Natural killer cell (primary cell): Measurements from ENCODE around the gene ECHS1. TPM values are rescaled to one million over a fixed set of nuclear protein-coding genes. Genes with fewer than 3 reads are reported as not detected.
"Not testable (repeated sequence)": the region's sequence is repeated elsewhere in the genome, so short reads cannot be mapped to it uniquely, and the experiment has no call there.

ENCODE experiments used
- ATAC-seq, 3 donors: fragments of 150-1000 bp in 2 of 3; fragments of 200-7000 bp in 1 of 3; cut with Tn5 transposase; 1 replicate in 1 of 3; 2 replicates in 2 of 3; pipeline ENCODE4 v1.10.0; 2021; ENCODE audit warnings: mild to moderate bottlenecking in 2 of 3, moderate library complexity in 2 of 3
- DNase-seq, 2 donors: peaks; one replicate each; pipeline versions ENCODE4 v3.0.0 to v3.0.0-alpha.2; 2013 to 2021; ENCODE audit warnings: mixed read lengths in 1 of 2
- H3K27ac ChIP-seq: one replicate; pipeline ENCODE4 v1.5.1; 2013; ENCODE audit warnings: mild to moderate bottlenecking, low read length
- H3K27me3 ChIP-seq: one replicate; pipeline ENCODE4 v1.6.1; 2013; ENCODE audit warnings: low read length; ENCODE audit not compliant: control insufficient read depth, insufficient read depth
- H3K36me3 ChIP-seq: one replicate; pipeline ENCODE4 v1.6.1; 2013; ENCODE audit warnings: low read length; ENCODE audit not compliant: control insufficient read depth, insufficient read depth
- H3K4me1 ChIP-seq: one replicate; pipeline ENCODE4 v1.6.1; 2013; ENCODE audit warnings: low read length; ENCODE audit not compliant: control insufficient read depth, insufficient read depth
- H3K4me3 ChIP-seq: one replicate; pipeline ENCODE4 v1.5.1; 2013; ENCODE audit warnings: low read length
- H3K9me3 ChIP-seq: one replicate; pipeline ENCODE4 v1.6.1; 2013; ENCODE audit warnings: low read length; ENCODE audit not compliant: control insufficient read depth, insufficient read depth
- H3K27ac Mint-ChIP-seq, 2 donors: one replicate each; pipeline ENCODE4 v1.8.0; 2022; ENCODE audit warnings: mild to moderate bottlenecking in 2 of 2, mixed read lengths in 2 of 2, moderate library complexity in 1 of 2
- H3K27me3 Mint-ChIP-seq, 2 donors: one replicate each; pipeline ENCODE4 v1.8.0; 2022; ENCODE audit warnings: low read depth in 2 of 2, mixed read lengths in 2 of 2
- H3K36me3 Mint-ChIP-seq: one replicate; pipeline ENCODE4 v1.8.0; 2022; ENCODE audit warnings: mixed read lengths
- H3K4me1 Mint-ChIP-seq, 2 donors: one replicate each; pipeline ENCODE4 v1.8.0; 2022; ENCODE audit warnings: mixed read lengths in 2 of 2
- H3K4me3 Mint-ChIP-seq: one replicate; pipeline ENCODE4 v1.8.0; 2022; ENCODE audit warnings: mild to moderate bottlenecking, moderate library complexity, mixed read lengths
- H3K9me3 Mint-ChIP-seq, 2 donors: one replicate each; pipeline ENCODE4 v1.8.0; 2022; ENCODE audit warnings: mixed read lengths in 2 of 2
- CTCF ChIP-seq: fragments of 200-600 bp; IDR thresholded peaks from one replicate; pipeline ENCODE4 v1.8.0; 2022; ENCODE audit warnings: antibody characterized with exemption
- WGBS: methylation state at CpG from one replicate; pipeline ENCODE4 v1.1.7; 2013; ENCODE audit warnings: missing lambda C conversion rate; ENCODE audit not compliant: insufficient coverage; 5-methylcytosine and 5-hydroxymethylcytosine counted together
- intact Hi-C: fragments of 100-400 bp; cut with micrococcal nuclease; formaldehyde crosslinking; loops from one replicate; pipeline ENCODE4 v1.14.2; 2022
- total RNA-seq, 4 donors: library from RNA; stranded (reverse); fragments of 120-200 nt in 1 of 4; gene quantifications; one replicate each; pipeline versions ENCODE4 v1.2.3 to v1.2.4, GENCODE V29; 2013 to 2022

Gene ECHS1
- total RNA-seq, 3 donors from 2014 or later (not counting 1 experiment from before 2014, with no cell fraction given) = 17.7 to 21.3 (median 19.9) TPM

- H3K36me3 ChIP-seq = peaks cover 5% of the 10 kb centered on the region
- TF ChIP-seq CTCF = no peak
- peaks cover under 1% of the 10 kb centered on the region for H3K4me1 ChIP-seq
- Mint-ChIP-seq H3K27me3 (no peaks in the 10 kb centered on the region), H3K4me3 (no peak overlapping the region), H3K9me3 (peaks cover 0 to 1% of the 10 kb centered on the region in 2 donors), H3K27ac (no peak overlapping the region), H3K36me3 (peaks cover 4% of the 10 kb centered on the region), H3K4me1 (peaks cover 0 to 13% of the 10 kb centered on the region in 2 donors)
- intact Hi-C loops = no loop called here
- no peak overlapping the region for H3K4me3 ChIP-seq
- ATAC-seq (no peak), DNase-seq (no peak)
- WGBS = 97% methylated on average over 14 of the region's 14 CpGs
- no peak overlapping the region for H3K27ac ChIP-seq
- H3K27me3 ChIP-seq = no peaks in the 10 kb centered on the region
- no peaks in the 10 kb centered on the region for H3K9me3 ChIP-seq
Observed at GRCh38 chr10:133418289-133418993, 45.3 kb upstream of the ECHS1 start.

DNA sequence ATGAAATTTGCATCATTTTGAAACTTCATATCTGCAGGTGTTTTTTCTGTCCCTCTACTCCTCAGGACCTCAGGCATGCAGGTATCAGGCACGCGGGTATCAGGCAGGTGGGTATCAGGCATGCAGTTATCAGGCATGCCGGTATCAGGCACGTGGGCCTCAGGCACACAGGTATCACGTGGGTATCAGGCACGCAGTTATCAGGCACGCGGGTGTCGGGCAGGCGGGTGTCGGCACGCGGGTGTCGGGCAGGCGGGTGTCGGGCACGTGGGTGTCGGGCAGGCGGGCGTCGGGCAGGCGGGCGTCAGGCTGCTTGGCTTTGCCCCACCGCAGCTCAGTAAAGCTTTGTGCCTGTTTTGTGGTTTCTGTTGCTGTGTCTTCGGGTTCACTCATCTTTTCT lies 42.6 kb upstream of the ECHS1 start:
- H3K4me3 ChIP-seq = no peak overlapping the region
- intact Hi-C loops = no loop called here
- H3K9me3 Mint-ChIP-seq = peaks cover 5 to 16% of the 10 kb centered on the region in 2 donors
- H3K36me3 ChIP-seq = peaks cover 25% of the 10 kb centered on the region
- H3K27ac ChIP-seq = no peak overlapping the region
- no peak overlapping the region for H3K4me3 Mint-ChIP-seq
- WGBS = 94% methylated on average over 25 of the region's 25 CpGs
- no peak for TF ChIP-seq CTCF
- H3K4me1 Mint-ChIP-seq = peaks cover 0 to 4% of the 10 kb centered on the region in 2 donors
- H3K9me3 ChIP-seq = peaks cover 8% of the 10 kb centered on the region
- no peaks in the 10 kb centered on the region for H3K4me1 ChIP-seq
- no peaks in the 10 kb centered on the region for H3K27me3 Mint-ChIP-seq
- H3K36me3 Mint-ChIP-seq = peaks cover 28% of the 10 kb centered on the region
- H3K27me3 ChIP-seq = no peaks in the 10 kb centered on the region
- DNase-seq = no peak
- no peak for ATAC-seq
- no peak overlapping the region for H3K27ac Mint-ChIP-seq

GRCh38 chr10:133414401-133414800 lies 41.2 kb upstream of the ECHS1 start:
- H3K4me1 Mint-ChIP-seq, DNase-seq, intact Hi-C loops, H3K4me3 Mint-ChIP-seq, H3K27ac ChIP-seq, H3K4me3 ChIP-seq, H3K4me1 ChIP-seq, H3K27me3 ChIP-seq, H3K27ac Mint-ChIP-seq, H3K9me3 ChIP-seq, H3K27me3 Mint-ChIP-seq, ATAC-seq: not testable (repeated sequence)
- over 99% methylated on average over 20 of the region's 23 CpGs for WGBS
- H3K36me3 Mint-ChIP-seq = peaks cover 39% of the 10 kb centered on the region
- H3K36me3 ChIP-seq = peaks cover 31% of the 10 kb centered on the region
- H3K9me3 Mint-ChIP-seq = peaks cover 5 to 16% of the 10 kb centered on the region in 2 donors

DNA sequence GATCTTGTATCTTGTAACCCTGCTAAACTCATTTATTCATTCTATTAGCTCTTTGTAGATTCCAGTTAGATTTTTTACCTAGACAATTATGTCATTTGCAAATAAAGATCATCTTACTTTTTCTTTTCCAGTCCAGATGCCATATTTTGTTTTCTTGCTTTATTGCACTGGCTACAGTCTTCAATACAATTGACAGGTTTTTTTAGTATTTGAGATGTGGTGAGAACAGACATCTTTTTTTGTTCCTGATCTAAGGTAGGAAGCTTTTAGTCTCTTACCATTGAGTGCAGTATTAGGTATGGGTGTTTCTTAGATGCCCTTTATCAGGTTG lies 39.2 kb upstream of the ECHS1 start:
- ATAC-seq (no peak), DNase-seq (no peak)
- Histone ChIP-seq H3K4me1 (no peaks in the 10 kb centered on the region), H3K9me3 (peaks cover 8% of the 10 kb centered on the region), H3K27me3 (no peaks in the 10 kb centered on the region), H3K4me3 (no peak overlapping the region), H3K27ac (no peak overlapping the region), H3K36me3 (peaks cover 36% of the 10 kb centered on the region)
- H3K36me3 Mint-ChIP-seq = peaks cover 51% of the 10 kb centered on the region
- no peak overlapping the region for H3K4me3 Mint-ChIP-seq
- peaks cover 11 to 18% of the 10 kb centered on the region in 2 donors for H3K4me1 Mint-ChIP-seq
- no peak overlapping the region for H3K27ac Mint-ChIP-seq
- no peaks in the 10 kb centered on the region for H3K27me3 Mint-ChIP-seq
- TF ChIP-seq CTCF = no peak
- peaks cover 5 to 16% of the 10 kb centered on the region in 2 donors for H3K9me3 Mint-ChIP-seq
- intact Hi-C loops = no loop called here
